ENCODE data around the gene EREG.

The EREG gene

DNA sequence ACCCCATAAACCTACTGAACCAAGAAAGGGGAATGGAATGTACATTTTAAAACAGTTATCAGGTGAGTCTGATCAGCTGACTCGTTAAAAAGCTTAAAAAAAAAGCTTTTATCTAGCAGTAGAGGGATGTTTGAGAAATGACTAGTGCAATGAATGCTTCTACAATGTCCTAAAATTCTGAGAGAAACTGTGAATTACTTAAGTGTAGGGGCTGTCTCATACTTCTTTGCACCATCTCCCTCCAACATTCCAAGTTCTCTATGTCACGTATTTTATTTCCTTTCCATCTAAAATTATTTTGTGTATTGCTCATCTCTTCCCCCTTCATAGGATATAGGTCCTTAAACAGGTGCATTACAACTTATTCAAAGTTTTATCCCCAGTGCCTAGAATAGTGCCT is 68.1 kb downstream of the EREG start:
- no peak for DNase-seq

DNA sequence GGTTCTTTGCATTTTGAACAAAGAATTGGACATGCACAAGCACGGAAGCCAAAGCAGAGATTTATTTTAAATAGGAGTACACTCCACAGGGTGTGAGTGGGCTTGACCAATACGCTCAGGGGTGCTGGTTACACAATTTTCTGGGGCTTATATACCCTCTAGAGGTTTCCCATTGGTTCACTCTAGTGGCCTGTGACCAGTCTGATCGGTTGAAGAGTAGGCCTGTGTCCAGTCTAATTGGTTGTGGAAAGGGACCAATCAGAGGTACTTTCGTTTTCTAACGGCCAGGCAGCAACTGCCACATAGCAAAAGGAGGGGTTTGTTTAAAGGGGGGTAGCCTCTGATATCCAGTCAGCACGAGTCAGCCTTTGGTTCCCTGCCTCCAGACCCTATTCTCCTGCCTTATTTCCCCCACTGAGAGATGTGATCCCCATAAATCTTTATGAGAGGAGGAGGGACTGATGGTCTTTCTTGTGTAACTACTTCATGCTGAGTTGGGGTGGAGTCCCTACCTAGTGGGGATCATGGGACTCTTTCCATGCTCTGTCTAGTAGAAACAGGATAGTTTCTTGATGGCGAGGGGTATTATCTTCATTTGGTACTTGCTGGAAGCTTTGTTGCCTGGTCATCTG is 68.7 kb downstream of the EREG start:
- DNase-seq: no peak

DNA sequence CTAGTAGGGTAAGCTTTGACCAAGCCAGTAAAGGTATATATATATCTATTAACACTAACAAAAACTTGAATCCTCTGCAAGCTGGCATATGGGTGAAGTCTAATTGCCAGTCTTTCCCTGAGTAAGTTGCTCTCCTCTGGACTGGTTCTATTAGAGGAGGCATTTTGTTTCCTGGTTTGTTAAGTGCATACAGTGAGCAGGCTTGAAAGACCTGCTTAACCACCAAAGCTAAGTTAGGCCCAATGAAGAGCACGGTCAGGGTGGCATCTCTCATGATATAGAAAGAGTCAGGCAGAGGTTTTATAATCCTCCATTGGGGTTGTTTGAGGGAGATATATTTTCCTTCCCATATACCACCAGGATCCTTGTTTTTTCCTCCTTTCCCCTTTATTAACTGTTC is 70.4 kb downstream of the EREG start:
- no peak for DNase-seq

DNA sequence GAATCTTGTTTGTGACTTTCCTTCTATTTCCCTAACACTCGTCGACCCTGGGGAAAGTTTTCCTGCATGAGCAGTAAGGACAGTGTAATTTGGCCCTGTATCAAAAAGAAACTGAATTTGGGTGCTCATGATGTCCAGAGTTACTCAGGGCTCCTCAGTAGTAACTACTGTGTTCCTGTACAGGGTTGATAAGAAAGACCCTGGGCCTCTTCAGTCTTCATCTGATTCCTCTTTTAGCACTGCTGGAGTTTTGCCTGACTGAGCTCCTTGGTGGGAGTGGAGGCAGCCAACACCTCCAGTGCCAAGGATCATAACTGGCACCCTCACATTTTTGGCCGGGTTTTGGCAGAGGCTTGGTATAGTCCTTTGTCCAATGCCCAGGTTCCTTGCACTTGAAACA is 72.9 kb downstream of the EREG start:
- no peak for DNase-seq
